ENCODE measurements around the gene SLC7A9.

DNA sequence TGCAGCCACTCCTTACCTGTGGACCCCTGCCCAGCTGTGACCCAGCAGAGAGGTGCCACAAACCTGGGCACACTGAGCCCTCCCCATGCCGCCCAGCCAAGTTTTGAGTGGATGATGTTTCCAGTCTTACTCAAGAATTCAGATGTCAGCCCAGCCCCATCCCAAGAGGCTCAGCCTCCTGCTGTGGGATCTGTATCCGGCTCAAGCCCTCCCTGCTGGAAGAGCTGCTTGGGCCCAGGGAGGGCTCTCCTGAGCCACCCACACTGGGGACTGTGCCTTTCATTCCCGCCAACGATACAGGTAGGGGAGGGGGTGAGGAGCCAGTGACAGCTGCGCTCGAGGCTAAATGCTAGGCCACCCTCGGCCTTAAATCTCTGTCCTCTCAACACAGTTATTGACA is 5.9 kb upstream of the SLC7A9 start:
- TF ChIP-seq, protein P1, sequence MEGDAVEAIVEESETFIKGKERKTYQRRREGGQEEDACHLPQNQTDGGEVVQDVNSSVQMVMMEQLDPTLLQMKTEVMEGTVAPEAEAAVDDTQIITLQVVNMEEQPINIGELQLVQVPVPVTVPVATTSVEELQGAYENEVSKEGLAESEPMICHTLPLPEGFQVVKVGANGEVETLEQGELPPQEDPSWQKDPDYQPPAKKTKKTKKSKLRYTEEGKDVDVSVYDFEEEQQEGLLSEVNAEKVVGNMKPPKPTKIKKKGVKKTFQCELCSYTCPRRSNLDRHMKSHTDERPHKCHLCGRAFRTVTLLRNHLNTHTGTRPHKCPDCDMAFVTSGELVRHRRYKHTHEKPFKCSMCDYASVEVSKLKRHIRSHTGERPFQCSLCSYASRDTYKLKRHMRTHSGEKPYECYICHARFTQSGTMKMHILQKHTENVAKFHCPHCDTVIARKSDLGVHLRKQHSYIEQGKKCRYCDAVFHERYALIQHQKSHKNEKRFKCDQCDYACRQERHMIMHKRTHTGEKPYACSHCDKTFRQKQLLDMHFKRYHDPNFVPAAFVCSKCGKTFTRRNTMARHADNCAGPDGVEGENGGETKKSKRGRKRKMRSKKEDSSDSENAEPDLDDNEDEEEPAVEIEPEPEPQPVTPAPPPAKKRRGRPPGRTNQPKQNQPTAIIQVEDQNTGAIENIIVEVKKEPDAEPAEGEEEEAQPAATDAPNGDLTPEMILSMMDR (conservative IDR thresholded peaks at IDR 0.05; ENCODE audit: low read length) = no peak
- no peak for TF ChIP-seq EZH2phosphoT487 (IDR thresholded peaks at IDR 0.05; ENCODE audit: borderline replicate concordance, low read depth, low read length)
